ENCODE measurements around the gene AIPL1.

AIPL1 gene

DNA sequence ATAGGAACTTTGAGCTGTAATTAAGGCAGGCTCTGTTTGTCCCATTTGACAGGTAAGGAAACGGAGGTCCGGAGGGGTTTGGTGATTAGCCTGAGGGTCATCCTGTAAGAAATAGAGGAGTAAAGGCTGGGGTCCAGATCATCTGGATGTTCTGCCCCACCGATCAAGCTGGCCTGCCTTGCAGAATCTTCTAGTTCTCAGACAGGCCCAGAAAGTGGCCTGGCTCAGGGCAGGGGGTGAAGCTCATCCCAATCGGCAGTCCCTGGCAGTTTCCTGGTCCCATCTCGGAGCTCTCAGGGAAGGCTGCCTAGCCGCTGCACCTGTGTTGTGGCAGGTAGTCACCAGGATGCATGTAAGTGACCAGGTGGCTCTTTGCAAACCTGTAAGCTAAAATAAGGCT, 13.6 kb upstream of the AIPL1 start:
- no peak for DNase-seq

DNA sequence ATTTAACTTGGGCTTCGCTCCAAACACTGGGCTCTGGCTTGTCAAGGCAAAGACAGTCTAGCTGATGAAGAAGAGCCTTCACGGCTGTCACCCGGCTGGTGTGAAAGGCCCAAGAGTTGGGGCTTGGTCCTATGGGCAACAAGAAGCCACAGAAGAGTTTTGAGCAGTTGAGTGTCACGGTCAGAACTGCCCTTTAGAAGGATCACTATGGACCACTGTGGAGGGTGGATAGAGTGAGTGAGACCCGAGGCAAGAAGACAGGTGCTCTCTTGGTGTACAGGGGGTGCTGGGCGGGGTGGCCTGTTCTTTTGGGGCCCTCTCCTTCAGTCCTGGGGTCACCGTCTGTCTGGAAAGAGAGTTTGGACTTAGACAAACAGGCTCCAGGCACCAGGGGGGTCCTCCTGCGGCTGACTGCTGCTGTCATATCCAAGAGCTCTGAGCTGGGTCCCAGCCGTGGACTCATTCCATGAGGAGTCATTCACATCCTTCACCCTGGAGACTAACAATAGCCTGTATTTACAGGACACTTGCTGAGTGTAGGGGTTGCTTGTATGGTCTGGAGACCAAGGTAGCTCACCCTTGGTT, 11.7 kb upstream of the AIPL1 start:
- DNase-seq: no peak

DNA sequence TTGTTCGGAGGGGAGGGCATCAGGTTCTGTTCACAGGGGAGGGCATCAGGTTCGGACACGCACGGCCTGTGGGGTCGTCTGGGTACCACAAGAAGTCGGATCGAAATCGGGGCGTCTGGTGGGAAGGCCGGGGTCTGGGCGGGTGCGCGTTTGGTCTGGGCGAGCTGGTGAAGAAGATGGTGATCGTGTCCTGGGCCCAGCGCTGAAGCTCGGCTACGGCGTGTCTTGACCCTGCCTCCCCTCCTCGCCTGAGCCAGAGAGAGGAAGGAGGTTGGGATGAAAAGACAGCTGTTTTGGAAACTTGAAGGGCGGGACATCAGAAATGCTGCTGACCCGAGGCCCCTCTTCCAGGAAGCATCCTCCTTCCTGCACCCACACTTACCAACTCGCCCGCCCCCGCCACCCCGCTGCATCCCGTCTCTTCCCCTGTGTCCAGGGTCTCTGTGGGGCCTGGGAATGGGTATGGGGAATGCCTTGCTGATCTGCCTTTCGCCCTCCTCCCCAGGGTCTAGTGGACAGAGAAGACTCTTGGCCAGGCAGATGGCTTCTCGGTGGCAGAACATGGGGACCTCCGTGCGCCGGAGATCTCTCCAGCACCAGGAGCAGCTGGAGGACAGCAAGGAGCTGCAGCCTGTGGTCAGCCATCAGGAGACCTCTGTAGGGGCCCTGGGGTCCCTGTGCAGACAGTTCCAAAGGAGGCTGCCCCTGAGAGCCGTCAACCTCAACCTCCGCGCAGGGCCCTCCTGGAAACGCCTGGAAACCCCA, 9.8 kb upstream of the AIPL1 start:
- no peak for DNase-seq

DNA sequence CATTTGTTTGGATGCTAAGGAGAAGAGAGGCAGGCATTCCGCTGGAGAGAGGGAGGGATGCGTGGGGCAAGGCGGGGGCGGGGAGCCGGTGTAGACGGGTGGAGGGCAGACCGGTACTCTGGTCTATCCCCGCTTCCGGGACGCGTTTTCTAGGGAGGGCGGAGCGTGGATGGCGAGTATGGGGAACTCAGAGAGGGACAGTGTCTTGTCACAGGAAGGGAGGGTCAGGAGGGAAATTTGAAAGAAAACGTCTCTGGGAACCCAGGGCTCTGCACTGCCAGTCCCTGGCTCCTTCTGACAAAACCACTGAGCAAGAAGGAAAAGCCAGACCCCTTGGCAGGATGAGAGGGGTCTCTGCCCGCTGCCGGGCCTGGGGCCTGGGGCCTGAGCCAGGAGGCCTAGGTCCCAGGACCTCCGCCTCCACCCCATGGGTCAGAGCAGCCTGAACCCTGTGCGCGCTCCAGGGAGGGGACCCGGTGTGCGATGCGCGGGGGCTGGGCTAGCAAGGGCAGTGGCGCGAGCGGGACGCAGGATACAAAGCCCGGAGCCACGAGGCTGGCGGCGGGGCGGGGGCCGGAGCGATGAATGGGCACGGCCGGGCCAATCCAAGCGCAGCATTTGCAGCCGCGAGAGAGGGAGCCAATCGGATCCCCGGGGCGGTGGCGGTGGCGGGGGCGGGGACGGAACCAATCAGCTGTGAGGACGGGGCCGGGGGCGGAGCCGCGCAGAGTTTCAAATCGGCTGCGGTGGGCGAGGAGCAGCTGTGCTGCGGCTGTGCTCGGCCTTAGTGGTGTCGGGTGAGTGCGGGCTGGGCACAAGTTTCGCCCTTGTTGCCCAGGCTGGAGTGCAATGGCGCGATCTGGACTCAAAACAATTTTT, 9.0 kb upstream of the AIPL1 start, which contains the start of gene PIMREG:
Gene PIMREG, plus strand, starts transcription at position 764 of the 879 bp plus-strand sequence. CDS start 656 bp downstream, outside the sequence.
- DNase-seq: peak; percentile 96

DNA sequence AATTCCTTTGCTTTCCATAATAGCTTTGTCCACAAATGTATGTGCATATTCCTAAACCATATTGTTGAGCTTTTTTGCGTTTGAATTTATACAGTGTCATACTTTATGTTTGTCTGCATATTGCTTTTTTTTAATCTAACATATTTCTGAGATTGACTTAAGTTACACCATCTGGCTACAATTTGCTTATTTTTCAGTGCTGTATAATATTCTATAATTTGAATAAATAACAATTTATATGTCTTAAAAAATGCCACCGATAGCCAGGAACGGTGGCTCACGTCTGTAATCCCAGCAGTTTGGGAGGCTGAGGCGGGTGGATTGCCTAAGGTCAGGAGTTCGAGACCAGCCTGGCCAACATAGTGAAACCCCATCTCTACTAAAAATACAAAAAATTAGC, 7.9 kb upstream of the AIPL1 start:
- no peak for DNase-seq

DNA sequence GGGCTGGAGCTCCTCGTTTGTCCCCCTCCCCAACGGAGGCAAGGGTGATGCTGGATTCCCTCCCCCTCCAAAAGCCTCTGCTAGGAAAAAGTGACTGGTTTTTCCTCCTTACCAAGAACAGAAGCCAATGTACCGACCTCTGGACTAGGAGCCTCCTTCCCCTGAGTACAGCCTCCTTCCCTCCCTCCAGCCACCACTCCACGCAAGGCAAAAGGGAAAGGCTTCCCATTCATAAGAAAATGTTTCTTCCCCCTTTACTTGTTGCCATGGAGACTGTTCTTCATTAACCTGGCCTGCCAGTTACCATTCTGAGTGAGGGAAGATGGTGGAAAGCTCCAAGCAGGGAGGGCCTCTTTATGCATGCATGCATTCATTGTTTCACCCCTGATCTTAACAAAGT, 5.0 kb upstream of the AIPL1 start:
- DNase-seq: no peak

DNA sequence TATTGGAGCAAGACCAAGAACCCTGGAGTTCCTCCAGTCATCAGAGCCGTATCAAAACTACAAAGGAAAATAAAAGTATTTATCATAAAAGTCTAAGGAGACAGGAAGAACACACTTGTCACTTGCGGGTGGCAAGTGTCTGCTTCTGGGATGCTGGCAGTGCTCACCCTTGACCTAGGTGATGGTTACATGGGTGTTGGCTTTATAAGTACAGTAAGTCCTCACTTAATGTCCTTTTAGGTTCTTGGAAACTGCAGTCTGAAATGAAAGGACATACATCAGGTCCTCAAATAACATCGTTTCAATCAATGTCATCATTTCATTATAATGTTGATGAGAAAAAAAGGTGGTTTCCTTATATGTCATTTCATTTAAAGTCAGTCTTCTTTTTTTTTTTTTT, 3.0 kb upstream of the AIPL1 start:
- DNase-seq: no peak

DNA sequence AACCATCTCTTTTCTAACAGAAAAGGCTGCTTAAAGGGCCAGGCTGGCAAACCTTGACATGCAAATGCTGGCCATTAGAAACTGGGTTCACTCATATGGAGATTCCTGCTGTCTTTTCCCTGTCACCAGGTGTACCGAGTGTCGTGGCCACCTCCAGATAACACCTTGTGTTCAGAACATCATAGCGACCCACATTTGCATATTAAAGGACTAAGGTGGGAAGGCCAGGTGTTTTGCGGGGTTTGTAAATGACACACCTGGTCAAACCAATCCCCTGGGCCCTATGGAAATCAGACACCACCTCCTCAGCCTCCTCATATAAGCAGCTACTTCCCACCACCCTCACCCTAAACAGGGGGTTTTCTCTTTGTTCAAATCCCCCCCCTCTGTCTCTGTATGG, 2.5 kb upstream of the AIPL1 start:
- no peak for DNase-seq

DNA sequence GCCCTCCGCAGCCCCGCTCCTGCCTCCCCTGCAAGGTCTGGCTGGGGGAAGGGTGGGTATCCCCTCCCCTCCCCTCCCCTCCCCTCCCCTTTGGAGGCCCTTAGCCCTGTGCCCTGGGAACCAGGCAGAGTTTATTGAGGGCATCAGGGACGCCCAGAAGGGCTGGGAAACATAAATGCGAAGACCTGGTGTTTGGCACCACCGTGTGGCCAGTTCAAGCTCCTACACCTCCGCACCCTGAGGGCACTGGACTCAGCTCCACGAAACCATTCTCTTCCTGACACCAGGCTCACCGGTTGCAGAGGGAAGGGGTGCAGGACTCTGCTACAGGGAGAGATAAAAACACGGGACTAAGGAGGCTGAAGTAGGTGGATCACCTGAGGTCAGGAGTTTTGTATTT, 1.0 kb upstream of the AIPL1 start:
- DNase-seq: peak; percentile 54

DNA sequence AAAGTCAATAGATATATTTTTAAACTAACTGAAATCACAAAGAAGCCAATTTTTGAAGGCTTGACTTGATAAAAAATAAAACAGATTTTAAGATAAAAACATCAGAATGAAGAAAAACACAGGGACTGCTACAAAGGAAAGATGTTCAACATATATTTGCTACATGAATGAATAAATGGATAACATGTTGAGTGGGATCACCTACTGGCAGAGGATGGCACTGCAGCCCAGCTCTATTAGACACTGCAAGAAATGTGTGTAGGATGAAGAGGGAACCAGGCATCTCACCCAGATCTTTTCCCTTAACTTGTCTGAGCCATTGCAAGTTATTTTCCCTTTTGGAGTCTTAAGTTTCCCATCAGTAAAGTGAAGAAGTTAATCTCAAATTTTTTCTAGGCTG, 4.2 kb downstream of the AIPL1 start:
- no peak for DNase-seq

DNA sequence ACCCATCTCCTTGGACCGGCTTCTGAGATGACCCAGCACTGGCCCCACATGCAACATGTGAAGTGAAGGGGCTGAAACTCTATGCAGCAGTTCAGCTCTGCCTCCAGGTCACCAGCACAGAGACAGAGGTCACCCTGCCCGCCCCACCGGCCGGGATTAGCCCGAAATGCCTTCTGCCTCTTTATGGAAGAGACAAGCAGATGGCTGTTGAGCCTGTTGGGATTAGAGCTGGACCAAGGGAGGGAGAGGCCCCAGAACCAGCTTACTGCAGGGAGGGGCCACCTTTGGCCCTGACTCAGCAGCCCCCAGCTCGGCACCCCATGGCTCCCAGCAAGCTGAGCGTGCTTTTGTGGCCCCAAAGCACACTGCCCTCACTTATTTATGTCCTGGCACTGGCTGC, 5.7 kb downstream of the AIPL1 start:
- no peak for DNase-seq

DNA sequence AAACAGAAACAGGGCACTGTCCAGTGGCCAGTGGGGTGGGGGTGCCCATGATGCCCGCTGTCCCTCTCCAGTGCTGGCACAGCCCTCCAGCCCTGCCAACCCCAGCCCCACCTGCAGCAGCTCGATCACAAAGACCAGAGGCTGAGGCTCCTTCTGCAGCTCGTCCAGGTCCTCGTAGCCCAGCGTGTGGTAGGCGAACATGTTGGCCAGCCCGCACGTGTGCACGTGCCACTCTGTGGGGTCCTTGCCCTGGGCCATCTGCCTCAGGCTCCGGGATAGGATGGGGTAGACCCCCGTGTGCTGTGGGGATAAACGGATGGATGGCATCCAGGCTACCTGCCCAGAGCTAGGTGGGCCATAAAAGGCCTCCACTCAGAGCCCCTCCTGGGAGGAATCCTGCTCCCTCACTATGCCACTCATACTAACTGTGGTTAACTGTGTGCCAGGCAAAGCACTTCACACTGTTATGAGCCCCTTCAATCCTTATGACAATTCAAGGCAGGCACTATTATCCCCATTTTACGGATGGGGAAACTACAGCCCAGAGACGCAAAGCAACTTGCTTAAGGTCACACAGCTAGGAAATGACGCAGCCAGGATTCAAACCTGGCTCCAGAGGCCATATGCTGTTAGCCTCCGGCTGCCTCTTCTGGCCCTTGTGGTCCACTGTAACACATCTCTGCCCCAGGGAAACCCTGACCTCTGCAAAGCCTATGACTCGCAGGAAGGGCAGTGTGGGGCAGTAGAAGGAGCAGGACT, 6.5 kb downstream of the AIPL1 start:
- DNase-seq: no peak

DNA sequence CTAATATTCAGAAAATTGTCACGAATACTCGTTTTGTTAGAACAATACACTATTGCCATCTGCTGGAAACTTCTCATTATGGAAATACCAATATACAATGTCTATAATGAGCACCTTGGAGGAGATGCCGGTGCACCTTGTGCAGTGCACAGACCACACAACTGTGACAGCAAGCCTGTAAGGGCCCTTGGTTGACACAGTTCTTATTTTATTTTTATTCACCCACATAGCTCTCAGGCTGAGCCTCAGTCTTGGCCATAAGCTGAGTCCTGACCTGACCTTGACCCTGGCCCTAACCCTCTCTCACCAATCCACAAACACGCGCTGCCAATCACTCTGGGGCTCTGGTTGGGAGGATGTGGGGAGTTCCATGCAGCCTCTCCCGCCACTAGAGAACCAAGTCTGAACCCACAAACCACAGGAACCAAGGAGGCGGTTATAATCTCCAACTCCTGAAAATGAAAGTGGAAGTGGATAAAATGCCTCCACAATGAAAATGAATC, 7.6 kb downstream of the AIPL1 start:
- DNase-seq: no peak

DNA sequence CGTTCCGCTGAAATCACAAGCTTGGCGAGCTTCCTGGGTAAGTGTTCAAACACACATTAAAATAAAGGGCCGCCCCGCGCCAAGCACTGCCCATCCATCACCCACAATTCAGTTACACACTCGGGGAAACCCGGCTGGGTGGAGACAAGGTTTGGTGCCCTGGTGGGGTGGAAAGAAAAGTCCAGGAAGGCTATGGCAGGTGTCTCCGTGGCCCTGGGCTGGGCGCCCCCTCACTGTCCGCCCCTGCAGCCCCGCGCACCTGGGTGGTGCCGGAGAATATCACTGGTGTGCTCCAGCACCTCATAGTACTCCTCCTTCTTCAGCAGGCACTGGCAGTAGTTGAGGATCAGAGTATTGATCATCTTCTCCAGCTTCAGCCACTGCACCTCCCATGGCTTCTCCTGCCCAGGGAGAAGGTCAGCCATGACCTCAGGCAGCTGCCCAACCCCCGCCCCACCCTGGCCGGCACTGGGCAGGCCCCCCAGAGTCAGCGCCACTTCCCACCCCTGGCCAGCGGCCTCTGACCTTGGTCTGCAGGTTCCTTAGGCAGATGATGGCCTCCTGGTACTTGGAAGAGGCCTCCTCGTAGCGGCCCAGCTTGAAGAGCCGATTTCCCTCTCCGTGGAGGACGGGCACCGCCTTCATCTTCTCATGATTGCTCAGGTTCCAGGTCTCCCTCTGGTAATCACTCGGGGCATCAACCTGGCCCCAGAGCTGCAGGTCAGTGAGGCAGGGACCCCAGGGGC, 8.4 kb downstream of the AIPL1 start:
- DNase-seq: no peak

DNA sequence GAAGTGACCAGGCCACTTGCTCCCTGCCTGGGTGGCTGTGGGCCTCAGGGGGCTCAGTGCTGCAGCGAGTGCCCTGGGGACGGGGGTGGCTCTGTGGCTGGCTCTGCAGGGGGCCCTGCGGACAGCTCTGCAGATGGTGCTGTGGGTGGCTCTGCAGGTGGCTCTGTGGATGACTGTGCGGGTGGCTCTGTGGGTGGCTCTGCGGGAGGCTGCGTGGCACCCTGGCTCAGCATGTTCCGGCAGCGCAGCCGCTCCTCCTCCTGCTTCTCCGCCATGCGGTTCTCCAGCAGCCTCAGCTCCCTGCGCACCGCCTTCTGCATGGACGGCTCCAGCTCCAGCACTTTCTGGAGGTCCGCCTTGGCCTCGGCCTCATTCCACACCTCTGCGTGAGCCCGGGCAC, 9.5 kb downstream of the AIPL1 start:
- no peak for DNase-seq

DNA sequence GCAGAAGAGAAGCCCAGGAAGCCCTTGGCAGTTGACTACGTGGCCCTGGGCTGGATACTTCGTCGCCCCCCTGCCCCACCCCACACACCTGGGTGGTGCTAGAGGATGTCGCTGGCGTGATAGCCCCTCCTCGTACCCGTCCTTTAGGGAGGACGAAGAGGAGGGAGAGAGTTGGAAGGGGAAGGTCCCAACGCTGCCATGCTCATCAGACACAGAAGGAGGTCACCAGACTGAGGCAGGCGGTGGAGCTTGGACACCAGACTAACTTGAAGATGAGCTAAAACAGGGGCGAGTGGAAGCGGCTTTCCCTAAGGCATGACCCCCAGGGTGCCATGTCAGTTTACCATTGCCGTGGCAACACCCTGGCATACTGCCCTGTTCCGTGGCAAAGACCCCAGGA, 11.0 kb downstream of the AIPL1 start:
- no peak for DNase-seq

DNA sequence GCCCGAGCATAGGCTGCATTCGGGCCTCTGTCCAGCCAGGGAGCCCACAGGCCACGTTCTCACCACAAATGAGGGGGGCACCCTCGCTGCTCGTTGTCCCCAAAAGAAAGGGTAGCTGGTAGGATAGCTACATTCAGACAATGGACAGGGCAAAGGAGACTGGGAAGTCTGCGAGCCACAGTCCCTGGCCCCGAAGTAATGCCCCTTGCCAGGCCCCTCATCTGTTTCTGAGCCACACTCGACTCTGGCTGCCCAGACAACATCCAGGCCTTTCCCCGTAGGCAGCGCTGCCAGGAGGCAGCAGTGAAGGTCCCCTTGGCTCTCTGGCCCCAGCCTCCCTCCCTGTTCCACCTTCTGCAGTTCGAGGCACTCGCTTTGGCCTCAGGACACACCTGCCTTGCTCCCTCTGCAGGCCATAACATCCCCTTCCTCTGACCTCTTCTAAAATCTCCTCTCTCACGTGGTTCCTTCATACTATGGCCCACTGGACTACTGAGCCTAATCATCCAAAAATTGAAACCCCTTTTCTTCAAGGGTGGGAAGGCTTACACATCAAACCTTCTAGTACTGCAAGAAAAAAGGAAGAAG, 12.2 kb downstream of the AIPL1 start:
- no peak for DNase-seq

DNA sequence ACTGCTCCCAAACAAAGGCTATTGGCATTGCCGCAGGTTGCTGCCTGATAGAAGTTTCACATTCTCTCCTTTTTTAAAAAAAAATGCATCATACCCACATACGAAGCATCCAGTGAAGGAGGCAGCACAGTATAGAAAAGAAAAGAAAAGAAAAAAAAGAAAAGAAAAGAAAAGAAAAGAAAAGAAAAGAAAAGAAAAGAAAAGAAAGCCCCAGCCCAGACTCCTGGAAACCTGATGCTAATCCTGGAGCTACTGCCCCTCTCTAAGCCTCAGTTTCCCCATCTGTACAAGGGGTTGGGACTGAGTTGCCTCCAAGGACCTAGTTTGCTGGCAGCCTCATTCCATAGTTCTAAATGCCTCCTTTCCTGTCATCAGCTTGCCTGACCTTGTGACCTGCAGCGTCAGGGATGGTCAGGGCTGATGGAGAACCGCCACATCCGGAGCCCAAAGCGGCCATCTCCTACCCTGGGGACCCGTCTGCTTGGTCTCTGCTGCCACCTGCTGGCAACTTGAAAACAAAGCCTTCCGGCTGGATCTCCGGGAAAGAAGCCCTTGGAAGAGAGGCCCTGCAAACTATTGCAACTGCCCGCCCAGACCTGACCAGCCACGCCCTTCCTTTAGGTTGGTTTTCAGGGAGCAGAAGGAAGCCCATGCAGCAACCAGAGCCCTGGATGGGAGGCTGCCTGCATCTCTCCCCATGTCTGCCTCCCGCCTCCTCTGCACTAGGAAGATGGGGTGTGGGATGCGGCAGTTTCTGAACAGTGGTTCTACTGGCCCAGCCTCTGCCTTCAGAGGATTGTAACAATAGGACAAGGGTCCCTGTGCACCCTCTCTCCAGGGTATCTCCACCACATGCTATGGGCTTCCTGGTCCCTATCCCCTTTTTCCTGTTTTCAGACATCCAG, 13.0 kb downstream of the AIPL1 start:
- DNase-seq: peak; percentile 49

DNA sequence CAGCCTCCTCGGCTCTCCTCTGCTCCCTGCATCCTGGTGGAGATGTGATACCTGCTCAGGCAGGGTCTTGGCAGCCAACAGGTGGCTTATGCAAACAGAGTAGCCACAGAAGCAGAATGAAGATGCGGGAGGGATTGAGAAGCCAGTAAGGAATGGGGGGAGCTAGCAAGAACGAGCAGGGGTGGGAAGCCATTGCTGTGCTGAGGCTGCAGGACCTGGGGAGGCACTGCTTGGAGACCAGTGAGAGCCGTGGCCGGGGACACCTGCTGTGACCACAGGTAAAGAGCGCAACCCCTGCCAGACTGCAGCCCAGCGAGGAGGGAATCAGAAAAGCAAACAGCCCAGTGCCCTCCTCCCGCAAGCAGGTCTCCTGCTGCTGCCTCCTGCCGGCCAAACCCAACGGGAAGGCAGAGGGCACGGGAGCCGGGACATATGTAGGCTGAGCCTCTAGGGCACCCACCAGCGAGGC, 14.7 kb downstream of the AIPL1 start:
- no peak for DNase-seq

DNA sequence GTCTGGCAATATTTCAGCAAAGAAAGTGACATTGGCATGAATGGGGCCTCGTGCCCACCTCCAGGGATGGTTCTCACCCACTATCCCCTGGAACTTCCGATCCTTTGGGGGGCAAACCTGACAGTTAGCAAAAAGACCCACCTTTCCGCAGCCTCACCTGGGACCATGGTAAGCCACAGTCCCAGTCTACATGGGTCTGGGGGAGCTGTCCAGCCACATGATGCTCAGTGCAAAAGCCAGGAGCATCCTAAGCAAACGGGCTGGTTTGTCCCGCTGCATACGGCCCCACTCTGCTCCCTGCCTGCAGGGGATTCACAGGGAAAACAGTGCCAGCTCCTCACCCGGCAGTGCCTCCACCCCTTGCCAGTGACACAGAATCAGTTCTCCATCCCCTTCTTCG, 19.3 kb downstream of the AIPL1 start:
- no peak for DNase-seq

DNA sequence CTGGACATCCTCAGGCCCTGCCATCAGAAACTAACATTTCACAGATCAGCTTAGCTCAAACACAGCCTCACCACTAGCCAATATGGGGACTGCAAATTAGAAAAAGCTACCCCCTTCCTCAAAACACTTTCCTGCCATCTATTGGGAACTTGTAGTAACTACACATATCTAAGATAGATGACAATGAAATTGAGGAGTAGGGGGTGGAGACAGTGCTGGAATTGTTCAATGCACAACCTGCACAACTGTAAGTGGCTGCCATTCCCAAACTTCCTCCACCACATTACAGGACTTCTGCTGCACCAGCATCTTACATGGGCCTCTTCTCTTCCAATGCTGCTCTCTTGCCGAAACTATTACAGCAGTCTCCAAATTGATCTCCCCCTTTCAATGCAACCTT, 21.9 kb downstream of the AIPL1 start:
- DNase-seq: peak; percentile 85

All from NCI-H1694 treated with DMSO at 0.1 percent for 48 hours (cell line).